OCI-M1 (cell line): ENCODE data around the gene DENND5B.
A peak's percentile ranks its signal among the peaks of the same experiment; 100 is the strongest.
"Not testable (repeated sequence)": the region's sequence is repeated elsewhere in the genome, so short reads cannot be mapped to it uniquely, and the experiment has no call there.

Experiments
- DNase-seq: peaks from one replicate; lab custom pipeline; 2025; lab: John Stamatoyannopoulos, UW

Gene DENND5B

DNA sequence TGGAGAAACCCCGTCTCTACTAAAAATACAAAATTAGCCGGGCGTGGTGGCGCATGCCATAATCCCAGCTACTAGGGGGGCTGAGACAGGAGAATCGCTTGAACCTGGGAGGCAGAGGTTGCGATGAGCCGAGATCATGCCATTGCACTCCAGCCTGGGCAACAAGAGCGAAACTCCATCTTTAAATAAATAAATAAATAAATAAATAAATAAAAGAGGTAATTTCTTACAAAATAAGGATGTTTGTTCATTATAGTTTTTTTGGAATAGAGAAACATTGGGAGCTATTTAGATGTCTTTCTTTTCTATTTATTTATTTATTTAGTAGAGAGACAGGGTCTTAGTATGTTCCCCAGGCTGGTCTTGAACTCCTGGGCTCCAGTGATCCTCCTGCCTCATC lies 213.7 kb downstream of the DENND5B start:
- DNase-seq = not testable (repeated sequence)

DNA sequence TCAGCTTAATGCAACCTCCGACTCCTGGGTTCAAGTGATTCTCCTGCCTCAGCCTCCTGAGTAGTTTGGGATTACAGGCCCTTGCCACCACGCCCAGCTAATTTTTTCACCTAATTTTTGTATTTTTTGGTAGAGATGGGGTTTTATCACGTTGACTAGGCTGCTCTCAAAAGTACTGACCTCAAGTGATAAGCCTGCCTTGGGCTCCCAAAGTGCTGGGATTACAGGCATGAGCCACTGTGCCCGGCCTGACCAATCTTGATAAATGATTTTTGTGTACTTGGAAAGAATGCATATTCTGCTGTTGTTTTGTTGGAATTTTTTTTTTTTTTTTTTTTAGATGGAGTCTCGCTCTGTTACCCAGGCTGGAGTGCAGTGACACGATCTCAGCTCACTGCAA lies 215.5 kb downstream of the DENND5B start:
- DNase-seq = peak; percentile 46

DNA sequence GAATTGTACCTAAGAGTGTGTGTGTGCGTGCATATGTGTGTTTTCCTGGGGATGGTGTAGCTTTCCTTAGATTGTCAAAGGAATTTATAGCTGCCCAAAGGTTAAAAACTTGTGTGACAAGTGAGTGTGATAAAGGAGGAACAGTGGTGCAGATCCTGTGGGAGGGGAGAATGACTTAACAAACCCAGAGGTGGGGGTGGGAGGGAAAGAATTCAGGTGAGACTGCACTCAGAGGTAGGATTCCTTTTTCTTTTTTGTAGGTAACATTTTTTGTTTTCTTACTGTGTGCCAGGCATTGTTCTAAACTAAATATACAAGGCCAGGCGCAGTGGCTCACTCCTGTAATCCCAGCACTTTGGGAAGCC lies 219.7 kb downstream of the DENND5B start:
- no peak for DNase-seq

DNA sequence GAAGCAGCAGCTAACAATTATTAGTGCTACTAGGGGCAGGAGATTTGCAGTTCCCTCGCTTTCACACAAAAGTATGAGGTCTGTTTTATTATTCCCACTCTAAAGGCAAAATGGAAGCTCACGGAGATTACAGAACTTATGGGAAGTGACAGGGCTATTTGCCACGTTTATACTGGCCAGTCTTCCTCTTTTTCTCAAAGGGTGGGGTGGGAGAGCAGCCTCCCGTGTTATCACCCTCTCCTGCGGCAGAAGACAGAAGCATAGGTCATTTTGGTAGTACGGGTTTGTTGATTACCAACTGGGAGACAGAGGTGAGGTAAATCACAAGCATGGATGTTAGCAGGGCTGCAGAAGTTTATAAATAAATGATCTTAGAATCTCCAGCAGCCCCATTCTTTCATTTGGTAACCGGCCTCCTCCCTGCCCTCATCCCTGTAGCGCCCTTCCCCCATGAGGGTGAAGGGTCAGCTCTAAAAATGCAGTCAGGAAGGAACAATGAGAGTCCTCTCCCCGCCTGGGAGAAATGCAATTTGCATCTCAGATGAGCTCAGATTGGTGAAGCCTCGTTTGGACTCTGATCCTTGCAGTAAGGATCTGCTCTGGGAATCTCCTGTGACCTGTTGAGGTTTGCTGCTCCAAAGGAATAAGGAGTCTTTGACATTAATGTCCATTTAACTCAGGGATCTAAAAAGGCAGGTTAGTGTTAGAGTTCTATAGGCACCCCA lies 220.2 kb downstream of the DENND5B start:
- DNase-seq = peak; percentile 70

DNA sequence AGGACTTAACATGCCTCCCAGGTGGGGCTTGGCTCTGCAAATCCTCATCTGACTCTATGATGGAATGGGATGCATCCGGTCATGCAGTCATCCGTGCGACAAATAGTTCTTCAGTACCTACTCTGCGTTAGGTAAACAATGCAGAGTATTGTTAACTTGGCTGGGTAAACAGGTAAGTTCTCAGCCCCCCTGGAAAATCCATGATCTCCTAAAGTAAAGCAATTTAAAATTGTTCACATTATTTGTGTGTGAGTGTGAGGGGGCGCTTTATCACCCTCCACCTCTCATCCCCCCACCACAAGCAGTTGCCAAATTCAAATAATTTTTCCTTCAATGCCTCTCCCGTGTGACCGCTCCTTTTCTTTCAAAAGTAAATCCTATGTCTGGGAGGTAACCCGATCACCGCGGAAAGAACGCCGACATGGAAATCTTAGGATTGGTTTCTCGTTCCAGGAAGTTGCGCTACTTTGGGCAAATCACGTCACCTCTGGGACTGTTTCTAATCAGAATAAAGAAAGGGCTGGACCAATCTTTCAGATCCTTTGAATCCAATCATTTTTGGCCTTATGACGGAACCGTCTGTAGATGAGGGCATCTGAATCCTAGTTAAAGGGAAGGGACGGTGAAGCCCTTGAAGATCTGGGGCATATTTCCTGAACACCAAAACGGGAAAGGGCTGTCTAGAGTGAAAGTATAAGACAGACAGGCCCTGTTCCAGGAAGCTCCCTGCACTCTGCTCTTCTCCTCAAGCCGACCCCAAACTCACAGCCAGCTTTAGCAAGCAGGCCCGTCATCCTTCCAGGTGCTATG lies 221.0 kb downstream of the DENND5B start:
- no peak for DNase-seq

DNA sequence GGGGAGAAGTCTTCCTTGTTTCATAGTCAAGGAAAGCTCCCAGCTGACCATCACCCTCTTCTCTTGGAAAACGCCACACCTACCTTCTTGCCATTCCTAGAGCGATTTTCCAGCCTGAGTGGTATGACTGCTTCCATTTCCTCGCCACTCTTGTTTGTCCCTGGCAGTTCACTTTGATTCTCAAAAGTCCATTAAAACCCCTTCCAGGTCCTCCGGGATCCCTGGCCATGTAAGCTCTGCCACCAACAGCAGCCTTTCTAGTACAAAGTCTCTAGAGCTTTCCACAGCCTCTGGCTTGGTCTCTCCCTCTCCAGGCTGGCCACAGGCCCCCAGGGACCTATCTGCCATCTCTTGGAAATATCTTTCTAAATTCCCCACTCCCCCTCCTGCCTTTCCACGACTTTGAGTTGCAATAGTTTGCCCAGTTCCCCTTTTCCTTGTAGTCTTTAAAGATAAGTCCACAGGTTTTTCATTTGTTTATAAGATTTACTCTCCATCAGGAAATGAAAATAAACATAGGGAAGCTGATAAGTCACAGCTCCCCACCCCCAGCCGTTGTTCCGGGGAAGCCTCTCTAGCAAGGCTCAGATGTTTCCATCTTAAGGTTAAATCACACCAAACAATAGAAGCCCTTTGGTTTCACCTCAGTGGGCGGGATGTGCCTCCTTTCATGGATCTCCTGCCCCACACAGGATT lies 222.1 kb downstream of the DENND5B start:
- peak; percentile 36 for DNase-seq

DNA sequence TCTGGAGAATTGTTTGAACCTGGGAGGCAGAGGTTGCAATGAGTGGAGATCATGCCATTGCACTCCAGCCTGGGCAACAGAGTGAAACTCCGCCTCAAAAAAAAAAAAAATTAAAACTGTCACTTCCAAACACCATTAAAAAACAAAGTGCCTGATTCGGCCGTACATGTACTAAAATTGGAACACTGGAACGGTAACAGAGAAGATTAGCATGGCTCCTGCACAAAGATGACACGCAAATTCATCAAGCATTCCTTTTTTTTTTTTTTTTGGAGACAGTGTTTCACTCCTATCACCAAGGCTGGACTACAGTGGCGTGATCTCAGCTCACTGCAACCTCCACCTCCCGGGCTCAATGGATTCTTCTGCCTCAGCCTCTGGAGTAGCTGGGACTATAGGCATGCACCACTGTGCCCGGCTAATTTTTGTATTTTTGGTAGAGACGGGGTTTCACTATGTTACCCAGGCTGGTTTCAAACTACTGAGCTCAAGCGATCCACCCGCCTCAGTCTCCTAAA lies 224.8 kb downstream of the DENND5B start:
- DNase-seq = no peak

DNA sequence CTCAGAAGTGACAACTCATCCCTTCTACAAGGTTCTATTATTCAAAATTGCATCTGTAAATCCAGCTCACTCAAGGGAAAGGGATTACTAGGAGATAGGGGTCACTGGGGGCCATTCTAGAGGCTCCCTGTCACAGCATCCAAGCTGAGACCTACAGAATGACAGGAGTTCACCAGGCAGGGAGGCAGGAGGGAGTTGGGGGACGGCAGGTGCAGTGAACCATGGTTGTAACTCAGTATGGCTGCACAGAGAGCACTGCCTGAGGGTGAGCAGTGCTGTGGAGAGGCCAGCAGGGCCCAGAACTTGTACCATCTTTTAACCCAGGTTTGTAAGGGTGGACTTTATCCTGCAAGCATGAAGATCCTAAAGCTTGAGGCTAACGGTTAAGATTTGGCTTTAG lies 227.1 kb downstream of the DENND5B start:
- no peak for DNase-seq

DNA sequence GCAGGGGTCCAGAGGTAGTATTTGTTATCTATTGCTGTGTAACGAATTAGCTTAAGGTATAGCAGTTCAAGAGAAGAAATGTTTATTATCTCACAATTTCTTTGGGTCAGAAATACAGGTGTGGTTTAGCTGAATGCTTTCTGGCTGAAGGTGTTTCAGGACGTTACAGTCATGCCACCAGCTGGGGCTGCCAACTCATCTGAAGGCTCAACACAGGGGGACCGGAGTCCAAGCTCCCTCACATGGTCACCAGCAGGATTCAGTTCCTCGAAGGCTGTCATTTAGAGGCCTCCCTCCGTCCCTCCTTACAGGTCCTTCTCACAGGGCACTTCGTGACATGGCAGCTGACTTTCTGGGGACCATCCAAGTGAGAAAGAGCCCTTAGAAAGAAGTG lies 227.5 kb downstream of the DENND5B start:
- no peak for DNase-seq

DNA sequence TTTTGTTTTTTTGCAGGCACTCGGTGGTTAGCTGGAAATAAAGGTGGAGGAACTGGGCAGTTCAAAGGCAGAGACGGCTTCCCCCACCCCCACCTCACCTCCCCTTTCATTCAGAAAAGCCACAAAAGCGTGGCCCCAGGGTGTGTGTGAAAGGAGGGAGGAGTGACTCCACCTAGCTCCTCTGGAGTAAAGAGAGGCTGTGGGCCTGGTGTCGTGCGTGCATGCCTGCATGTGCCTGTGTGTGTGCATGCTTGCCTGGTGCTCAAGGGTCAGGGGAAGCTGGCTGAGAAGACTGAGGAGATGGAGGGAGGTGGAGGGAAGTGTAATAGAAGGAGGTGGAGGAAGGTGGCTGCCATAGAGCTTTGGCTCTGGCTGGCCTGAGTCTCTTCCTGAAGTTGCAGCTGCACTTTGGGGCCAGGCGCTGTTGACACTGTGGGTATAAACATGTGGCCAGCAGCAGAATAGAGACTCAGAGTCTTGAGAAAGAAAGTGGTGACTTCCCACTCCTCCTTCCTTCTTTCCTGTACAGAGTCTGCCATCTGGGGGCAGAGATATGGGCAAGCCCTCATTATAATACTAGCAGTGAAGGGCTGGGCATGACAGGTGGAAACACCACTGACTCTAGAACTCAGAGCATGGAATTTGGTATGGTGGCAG lies 228.0 kb downstream of the DENND5B start:
- peak; percentile 65 for DNase-seq

DNA sequence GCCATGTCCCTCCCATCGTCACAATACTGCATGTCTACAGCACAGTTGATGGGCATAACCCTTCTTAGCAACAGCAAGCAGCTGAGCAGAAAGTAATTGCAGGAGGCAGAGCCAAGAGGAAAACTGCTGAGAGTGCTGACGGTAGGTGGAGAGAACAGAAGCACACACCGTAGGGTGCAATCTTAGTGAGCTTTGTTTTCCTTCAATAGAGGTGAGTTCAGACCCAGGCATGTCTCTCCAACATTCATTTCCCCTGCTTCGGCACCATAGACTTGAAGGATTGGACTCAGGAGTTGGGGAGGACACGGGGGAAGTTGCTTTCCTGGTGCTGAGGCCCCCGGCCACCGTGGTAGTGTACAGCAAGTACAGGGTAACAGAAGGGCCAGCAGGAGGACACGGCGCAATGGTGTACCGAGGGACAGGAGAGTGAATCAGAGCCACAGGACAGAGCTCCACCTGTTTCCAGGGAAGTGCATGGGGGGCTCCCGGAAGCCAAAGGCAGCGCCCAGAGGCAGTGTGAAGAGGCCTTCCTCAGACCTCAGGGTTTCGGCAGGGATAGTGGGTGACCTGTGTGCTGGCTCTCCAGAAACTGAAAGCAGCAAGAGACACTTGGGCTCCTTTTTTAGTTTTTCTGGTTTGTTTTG lies 228.7 kb downstream of the DENND5B start:
- DNase-seq = no peak

DNA sequence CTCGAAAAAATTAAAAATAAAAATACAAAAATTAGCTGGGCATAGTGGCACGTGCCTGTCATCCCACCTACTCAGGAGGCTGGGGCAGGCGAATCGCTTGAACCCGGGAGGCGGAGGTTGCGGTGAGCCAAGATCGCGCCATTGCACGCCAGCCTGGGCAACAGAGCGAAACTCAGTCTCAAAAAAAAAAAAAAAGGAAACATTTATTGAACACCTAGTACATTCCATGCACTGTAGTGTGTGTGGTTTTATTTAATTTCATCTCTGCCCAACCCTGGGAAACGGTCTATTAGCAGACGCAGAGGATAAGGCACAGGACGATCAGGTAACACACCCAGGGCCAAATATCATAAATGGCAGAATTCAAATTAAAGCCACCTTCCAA lies 229.2 kb downstream of the DENND5B start:
- no peak for DNase-seq

DNA sequence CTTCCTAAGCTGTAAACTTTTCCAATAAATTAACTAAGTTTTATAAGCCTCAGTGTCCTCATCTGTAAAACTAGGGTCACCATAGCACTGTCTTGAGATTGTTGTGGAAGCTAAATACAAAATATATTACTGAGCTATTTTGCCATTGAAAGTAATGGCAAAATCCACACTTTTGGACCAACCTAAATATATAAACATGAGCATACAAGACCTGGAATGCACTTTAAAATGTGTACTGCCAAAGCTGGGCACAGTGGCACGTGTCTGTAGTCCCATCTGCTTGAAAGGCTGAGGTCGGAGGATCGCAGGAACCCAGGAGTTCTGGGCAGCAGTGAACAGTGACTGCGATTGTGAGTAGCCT lies 235.2 kb downstream of the DENND5B start:
- no peak for DNase-seq

DNA sequence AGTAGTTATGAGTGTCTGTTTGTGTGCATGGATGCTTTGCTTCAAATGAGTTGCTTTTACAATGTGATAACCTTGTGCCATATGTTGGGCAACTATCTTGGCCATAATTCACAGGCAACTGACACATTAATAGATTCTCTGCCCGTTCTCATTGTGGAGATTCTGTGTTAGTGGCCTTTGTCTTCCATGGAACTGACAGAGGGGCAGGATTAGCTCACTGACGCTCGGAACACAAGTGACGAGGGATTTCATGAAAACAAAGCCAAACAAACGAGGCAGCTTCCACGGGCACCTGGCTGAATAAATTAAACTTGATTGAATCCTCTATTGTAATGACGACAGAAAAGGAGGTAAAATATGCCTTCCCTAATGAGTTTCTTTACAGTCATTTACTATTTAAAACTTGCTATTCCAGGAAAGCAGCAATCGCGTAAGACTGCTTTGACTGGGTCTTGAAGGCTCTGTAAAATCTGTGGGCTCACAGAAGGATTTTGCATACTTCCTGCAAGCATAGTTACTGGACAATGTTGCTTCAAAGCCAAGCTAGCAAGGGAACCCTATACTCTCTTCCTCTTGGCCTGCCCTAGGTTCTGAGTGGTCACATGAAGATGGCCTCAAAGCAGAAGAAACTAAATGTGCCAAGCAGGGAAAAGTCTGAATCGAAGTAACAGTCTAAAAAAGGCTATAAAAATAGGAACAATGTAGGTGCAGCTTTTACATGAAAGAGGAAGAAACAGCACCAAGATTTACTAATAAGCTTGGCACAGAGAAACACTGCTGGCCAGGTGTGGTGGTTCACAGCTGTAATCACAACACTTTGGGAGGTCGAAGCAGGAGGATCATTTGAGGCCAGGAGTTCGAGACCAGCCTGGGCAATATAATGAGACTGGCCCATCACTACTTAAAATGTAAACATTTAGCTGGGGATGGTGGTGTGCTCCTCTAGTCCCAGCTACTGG lies 236.9 kb downstream of the DENND5B start:
- DNase-seq = no peak

DNA sequence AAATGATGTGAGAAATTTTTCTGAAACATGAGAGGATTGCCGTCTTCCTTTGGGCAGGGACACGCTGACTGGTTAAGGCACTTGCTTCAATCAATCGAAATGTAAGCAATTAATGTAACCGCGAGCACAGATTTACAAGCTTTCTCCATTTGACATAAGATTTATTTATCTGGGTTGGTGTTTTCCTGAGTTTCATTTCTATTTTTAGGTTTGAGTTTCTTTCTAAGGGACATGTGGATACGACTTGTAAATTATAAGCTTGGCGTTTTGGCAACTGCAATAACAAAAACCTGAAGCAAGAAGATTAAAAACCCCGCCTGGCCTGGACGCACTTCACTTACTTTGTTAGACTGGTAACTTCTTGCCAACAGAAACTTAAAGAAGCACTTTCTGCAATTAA lies 244.7 kb downstream of the DENND5B start:
- DNase-seq = no peak

DNA sequence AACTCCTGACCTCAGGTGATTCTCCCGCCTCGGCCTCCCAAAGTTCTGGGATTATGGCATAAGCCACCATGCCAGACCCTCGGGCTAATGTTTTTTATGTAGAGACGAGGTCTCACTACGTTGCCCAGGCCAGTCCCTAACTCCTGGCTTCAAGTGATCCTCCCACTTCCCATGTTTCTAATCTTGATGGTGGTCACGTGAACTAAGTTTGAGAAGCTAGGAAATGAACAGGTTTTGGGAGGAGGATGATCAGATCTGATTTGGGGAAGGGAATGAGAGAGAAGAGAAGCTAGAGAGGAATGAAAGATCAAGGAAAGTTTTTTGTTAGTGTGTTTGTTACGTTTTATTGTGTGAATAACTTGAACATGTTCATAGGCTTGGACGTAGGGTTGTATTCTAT lies 247.8 kb downstream of the DENND5B start:
- DNase-seq = no peak

DNA sequence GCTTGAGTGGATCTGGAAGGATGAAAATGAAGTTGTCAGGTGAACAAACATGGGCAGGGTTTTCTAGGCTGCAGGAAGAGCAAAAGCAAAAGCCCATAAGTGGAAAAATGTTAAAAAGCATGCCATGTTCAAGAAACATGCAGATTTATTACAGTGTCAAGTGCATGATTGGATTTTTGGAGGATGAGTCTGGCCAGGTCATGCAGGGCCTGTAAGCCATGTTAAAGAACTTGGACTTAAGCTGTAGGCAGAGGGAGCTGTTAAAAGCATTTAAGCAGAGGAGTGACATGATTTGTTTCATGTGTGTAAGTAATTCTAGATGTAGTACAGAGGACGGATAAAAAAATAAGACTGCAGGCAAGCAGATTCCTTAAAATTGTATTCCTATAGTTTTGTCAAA lies 248.7 kb downstream of the DENND5B start:
- no peak for DNase-seq

DNA sequence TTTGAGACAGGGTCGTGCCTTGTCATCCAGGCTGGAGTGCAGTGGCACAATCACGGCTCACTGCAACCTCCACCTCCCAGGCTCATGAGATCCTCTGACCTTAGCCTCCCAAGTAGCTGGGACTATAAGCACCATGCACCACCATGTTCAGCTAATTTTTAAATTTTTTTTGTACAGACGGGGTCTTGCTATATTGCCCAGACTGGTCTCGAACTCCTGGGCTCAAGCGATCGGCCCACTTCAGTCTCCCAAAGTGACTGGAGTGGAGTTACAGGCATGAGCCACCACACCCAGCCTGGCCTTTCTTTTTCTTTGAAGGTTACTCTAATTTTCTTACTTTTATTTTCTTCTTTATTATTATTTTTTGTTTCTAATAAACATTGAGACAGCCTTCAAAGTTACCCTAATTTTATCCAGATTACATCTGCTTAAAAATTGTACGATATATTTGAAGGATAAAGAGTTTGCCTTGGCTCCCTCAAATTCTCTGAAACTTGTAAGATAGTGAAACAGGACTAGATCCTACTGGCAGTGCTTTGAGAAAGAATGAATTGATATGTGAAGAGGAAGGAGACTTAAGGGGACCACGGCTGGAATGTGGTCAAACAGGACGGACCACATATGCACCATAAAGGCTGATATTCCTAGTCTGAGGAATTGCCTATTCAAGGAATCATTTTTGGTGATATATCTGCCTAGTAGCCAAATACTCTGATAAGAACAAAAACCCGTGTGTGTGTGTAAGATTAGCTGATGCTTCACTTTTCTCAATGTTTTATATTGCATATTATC lies 250.9 kb downstream of the DENND5B start:
- DNase-seq = no peak

DNA sequence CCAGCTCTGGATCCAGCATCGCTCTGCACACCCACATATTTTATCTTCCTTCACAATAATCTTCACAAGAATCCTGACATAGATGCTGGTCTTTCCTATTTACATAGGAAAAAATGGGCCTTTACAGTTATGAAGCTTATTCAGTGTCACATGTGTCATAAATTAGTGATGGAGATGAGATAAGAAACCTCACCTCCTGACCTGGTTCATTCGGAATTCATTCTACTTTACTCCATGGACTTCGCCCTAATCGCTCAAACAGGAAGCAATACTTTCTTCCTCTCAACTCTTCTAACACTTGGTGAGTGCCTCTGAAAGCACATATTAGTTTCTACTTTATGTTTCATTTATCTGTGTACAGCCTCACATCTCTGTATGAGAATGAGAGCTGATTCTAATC lies 253.0 kb downstream of the DENND5B start:
- DNase-seq = no peak
